Measurements from ENCODE around the gene TRRAP.

- TF ChIP-seq TAF1 (IDR thresholded peaks at IDR 0.05; ENCODE audit: low read depth): no peak
- TF ChIP-seq, protein P1, sequence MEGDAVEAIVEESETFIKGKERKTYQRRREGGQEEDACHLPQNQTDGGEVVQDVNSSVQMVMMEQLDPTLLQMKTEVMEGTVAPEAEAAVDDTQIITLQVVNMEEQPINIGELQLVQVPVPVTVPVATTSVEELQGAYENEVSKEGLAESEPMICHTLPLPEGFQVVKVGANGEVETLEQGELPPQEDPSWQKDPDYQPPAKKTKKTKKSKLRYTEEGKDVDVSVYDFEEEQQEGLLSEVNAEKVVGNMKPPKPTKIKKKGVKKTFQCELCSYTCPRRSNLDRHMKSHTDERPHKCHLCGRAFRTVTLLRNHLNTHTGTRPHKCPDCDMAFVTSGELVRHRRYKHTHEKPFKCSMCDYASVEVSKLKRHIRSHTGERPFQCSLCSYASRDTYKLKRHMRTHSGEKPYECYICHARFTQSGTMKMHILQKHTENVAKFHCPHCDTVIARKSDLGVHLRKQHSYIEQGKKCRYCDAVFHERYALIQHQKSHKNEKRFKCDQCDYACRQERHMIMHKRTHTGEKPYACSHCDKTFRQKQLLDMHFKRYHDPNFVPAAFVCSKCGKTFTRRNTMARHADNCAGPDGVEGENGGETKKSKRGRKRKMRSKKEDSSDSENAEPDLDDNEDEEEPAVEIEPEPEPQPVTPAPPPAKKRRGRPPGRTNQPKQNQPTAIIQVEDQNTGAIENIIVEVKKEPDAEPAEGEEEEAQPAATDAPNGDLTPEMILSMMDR (IDR thresholded peaks at IDR 0.05; ENCODE audit: poor library complexity, severe bottlenecking): no peak
- TF ChIP-seq MXI1 (conservative IDR thresholded peaks at IDR 0.05; ENCODE audit: poor library complexity, severe bottlenecking): no peak
- no peak for TF ChIP-seq EZH2 (IDR thresholded peaks at IDR 0.05; ENCODE audit: borderline replicate concordance, insufficient read depth, low read length, poor library complexity, severe bottlenecking)
- no peak for TF ChIP-seq SMC3 (conservative IDR thresholded peaks at IDR 0.05; ENCODE audit: poor library complexity)
- no peak for TF ChIP-seq RAD21 (conservative IDR thresholded peaks at IDR 0.05)
- no peak for TF ChIP-seq EP300 (conservative IDR thresholded peaks at IDR 0.05; ENCODE audit: poor library complexity, severe bottlenecking)
- TF ChIP-seq POLR2AphosphoS5 (IDR thresholded peaks at IDR 0.05): no peak
Measured at GRCh38 chr7:98831641-98832221, 46.6 kb upstream of the TRRAP start.

Data from neural cell (in vitro differentiated cells).